Retinal pigment epithelial cell (primary cell): Measurements from ENCODE around the gene FCRLB.
"Not testable (repeated sequence)": the region's sequence is repeated elsewhere in the genome, so short reads cannot be mapped to it uniquely, and the experiment has no call there.

Experiments used
- DNase-seq: peaks from one replicate; pipeline ENCODE4 v3.0.0-alpha.2; 2010; ENCODE audit warnings: low read depth
- H3K4me3 ChIP-seq: 2 replicates; pipeline ENCODE4 v1.5.1; 2011; ENCODE audit warnings: mild to moderate bottlenecking, low read length, control low read depth, moderate library complexity
- CTCF ChIP-seq: conservative IDR thresholded peaks from 2 replicates; pipeline ENCODE4 v1.5.1; 2011; ENCODE audit warnings: low read depth, low read length, control low read depth, inconsistent platforms

FCRLB gene

DNA sequence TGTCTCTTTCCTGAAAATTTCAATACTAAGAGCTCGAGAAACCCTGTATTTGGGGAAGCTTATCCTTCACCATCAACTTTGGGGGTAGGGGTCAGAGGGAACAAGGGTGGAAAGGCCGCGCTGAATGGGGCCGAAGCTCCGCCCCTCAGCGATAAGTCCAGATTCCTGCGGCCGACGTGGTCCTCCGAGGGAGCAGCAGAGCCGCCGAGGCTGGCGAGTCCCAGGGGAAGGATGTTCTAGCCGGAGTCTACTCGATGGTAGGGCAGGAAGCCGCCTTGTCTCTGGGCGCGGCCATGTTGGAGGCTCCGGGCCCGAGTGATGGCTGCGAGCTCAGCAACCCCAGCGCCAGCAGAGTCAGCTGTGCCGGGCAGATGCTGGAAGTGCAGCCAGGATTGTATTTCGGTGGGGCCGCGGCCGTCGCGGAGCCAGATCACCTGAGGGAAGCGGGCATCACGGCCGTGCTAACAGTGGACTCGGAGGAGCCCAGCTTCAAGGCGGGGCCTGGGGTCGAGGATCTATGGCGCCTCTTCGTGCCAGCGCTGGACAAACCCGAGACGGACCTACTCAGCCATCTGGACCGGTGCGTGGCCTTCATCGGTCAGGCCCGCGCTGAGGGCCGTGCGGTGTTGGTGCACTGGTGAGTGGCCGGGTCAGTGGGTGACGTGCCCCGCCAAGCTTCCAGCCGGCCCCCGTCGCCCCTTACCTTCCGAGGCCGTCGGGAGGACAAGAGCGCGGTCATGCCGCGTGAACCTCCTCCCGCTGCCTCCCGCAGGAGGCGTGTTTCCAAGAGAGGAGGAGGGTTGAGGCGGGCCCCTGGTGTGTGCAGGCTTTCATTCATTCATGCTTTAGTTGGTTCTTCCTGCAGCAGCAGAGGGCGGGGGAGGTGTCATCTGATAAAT, 28.4 kb downstream of the FCRLB start, which contains the start of gene DUSP12:
Gene DUSP12 (plus strand): TSS at position 278 of the 899 bp plus-strand sequence. CDS start 16 bp downstream, at position 294.
- peak within 1 kb of the TSS; percentile 91 for H3K4me3 ChIP-seq
- DNase-seq = peak; percentile 83
- TF ChIP-seq CTCF = peak; percentile 22

- DNase-seq = no peak
- peak; percentile 56 for TF ChIP-seq CTCF
- H3K4me3 ChIP-seq = no peak overlapping the region
Observed at GRCh38 chr1:161763522-161764098, 42.3 kb downstream of the FCRLB start.

- TF ChIP-seq CTCF = no peak
- peak within 1 kb of the TSS; percentile 99 for H3K4me3 ChIP-seq
- DNase-seq = peak; percentile 80
Observed at GRCh38 chr1:161766102-161766981, 45.0 kb downstream of the FCRLB start, which contains the start of gene ATF6. TSS of gene ATF6 (plus strand) at chr1:161766320. CDS start at chr1:161766361, 41 bp downstream.

GRCh38 chr1:161768461-161768860, 47.1 kb downstream of the FCRLB start:
- DNase-seq = no peak
- H3K4me3 ChIP-seq = no peak overlapping the region
- no peak for TF ChIP-seq CTCF

DNA sequence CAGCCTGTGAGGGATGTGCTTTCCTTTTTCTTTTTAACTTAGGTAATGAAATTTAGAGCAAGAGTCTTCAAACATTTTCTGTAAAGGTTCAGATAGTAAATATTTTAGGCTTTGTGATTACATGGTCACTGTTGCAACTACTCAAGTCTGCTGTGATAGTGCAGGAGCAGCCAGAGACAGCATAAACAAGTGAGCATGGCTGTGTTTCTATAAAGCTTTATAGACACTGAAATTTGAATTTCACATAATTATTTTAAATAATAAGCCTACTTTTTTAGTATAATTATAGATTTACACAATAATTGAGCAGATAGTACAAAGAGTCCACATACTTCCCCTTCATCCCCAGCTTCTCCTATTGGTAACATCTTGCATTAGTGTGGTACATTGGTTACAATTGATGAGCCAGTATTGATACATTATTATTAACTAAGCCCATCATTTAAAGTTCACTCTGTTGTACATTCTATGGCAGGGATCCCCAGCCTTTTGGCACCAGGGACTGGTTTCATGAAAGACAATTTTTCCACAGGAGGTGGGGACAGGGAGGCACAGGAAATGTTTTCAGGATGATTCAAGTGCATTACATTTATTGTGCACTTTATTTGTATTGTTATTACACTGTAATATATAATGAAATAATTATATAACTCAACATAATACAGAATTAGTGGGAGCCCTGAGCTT, 47.8 kb downstream of the FCRLB start:
- H3K4me3 ChIP-seq = no peak overlapping the region
- no peak for DNase-seq
- no peak for TF ChIP-seq CTCF

- not testable (repeated sequence) for DNase-seq, H3K4me3 ChIP-seq
Observed at GRCh38 chr1:161769673-161770045, 48.3 kb downstream of the FCRLB start.
